Fibroblast of lung (primary cell): ENCODE measurements around the gene ABCC6.
"Not testable (repeated sequence)": the region's sequence is repeated elsewhere in the genome, so short reads cannot be mapped to it uniquely, and the experiment has no call there.

Experiments
- EZH2 ChIP-seq: IDR thresholded peaks from 2 replicates; pipeline ENCODE4 v1.5.1; 2012; ENCODE audit warnings: low read length, control low read depth, mild to moderate bottlenecking; ENCODE audit errors: missing control alignments
- TF ChIP-seq, protein P1 (sequence below), 2 donors: IDR thresholded peaks in 1 of 2; conservative IDR thresholded peaks in 1 of 2; 1 replicate in 1 of 2; 2 replicates in 1 of 2; pipeline ENCODE4 v1.5.1; 2011 to 2012; ENCODE audit warnings: low read length in 2 of 2, control low read depth in 1 of 2, inconsistent platforms in 1 of 2, low read depth in 1 of 2, mild to moderate bottlenecking in 1 of 2

DNA sequence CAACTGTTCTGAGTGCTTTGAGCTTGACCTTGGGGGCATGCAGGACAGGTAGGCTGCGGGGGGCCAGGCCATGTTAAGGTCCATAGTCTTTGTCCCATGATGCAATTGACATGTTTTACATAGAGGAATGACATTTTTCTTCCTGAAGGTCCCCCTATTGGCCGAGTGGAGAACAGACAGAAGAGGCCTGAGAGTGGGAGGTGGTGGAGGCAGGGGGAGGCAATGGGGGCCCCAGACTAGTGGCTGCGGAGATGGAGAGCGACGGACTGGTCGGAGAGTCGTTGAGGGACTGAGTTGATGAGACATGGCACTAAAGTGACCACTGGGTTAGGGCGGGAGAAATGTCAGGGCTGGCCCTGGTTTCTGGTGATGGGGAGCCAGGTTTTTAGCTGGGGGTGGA, 48.4 kb upstream of the ABCC6 start:
- TF ChIP-seq, protein P1, sequence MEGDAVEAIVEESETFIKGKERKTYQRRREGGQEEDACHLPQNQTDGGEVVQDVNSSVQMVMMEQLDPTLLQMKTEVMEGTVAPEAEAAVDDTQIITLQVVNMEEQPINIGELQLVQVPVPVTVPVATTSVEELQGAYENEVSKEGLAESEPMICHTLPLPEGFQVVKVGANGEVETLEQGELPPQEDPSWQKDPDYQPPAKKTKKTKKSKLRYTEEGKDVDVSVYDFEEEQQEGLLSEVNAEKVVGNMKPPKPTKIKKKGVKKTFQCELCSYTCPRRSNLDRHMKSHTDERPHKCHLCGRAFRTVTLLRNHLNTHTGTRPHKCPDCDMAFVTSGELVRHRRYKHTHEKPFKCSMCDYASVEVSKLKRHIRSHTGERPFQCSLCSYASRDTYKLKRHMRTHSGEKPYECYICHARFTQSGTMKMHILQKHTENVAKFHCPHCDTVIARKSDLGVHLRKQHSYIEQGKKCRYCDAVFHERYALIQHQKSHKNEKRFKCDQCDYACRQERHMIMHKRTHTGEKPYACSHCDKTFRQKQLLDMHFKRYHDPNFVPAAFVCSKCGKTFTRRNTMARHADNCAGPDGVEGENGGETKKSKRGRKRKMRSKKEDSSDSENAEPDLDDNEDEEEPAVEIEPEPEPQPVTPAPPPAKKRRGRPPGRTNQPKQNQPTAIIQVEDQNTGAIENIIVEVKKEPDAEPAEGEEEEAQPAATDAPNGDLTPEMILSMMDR (conservative IDR thresholded peaks at IDR 0.05 in 1 of 2, IDR thresholded peaks at IDR 0.05 in 1 of 2; ENCODE audit: low read depth in 1 of 2, low read length in 2 of 2): not testable (repeated sequence)
- not testable (repeated sequence) for TF ChIP-seq EZH2
